H1 (cell line): ENCODE data around the gene RPL12.

Experiments
- CEBPB ChIP-seq: IDR thresholded peaks from 2 replicates; pipeline ENCODE4 v1.6.1; 2012; ENCODE audit warnings: low read depth, low read length
- CTCF ChIP-seq, 3 experiments: IDR thresholded peaks; 1 replicate in 2 of 3; 2 replicates in 1 of 3; pipeline versions ENCODE4 v1.5.1 to v1.6.1; 2011; ENCODE audit warnings: low read length in 3 of 3, mild to moderate bottlenecking in 3 of 3, inconsistent platforms in 2 of 3, low read depth in 1 of 3, moderate library complexity in 1 of 3; ENCODE audit not compliant: insufficient read depth in 1 of 3; ENCODE audit errors: control extremely low read depth in 1 of 3
- GTF2F1 ChIP-seq: IDR thresholded peaks from 2 replicates; pipeline ENCODE4 v1.6.1; 2012; ENCODE audit warnings: low read depth, low read length, improper control_type of control experiment, borderline replicate concordance
- POLR2AphosphoS5 ChIP-seq: IDR thresholded peaks from 2 replicates; pipeline ENCODE4 v1.6.1; 2011; ENCODE audit warnings: low read depth, low read length
- RXRA ChIP-seq: IDR thresholded peaks from 2 replicates; pipeline ENCODE4 v1.6.1; 2011; ENCODE audit warnings: low read depth, mild to moderate bottlenecking, low read length, moderate library complexity; ENCODE audit not compliant: insufficient read depth

GRCh38 chr9:127463911-127464310 is 12.7 kb upstream of the RPL12 start:
- TF ChIP-seq POLR2AphosphoS5 = no peak
- TF ChIP-seq GTF2F1 = no peak
- TF ChIP-seq CTCF (IDR thresholded peaks at IDR 0.05; ENCODE audit: control extremely low read depth in 1 of 3, insufficient read depth in 1 of 3, low read depth in 1 of 3, low read length in 3 of 3) = no peak
- TF ChIP-seq CEBPB = no peak
- TF ChIP-seq RXRA = no peak
